ENCODE data around the gene LRRC27. TPM values are rescaled to one million over a fixed set of nuclear protein-coding genes. Genes with fewer than 3 reads are reported as not detected.
"Not testable (repeated sequence)": the region's sequence is repeated elsewhere in the genome, so short reads cannot be mapped to it uniquely, and the experiment has no call there.

Gene LRRC27
- total RNA-seq, 1 donor from 2014 or later, result 3.3 TPM

DNA sequence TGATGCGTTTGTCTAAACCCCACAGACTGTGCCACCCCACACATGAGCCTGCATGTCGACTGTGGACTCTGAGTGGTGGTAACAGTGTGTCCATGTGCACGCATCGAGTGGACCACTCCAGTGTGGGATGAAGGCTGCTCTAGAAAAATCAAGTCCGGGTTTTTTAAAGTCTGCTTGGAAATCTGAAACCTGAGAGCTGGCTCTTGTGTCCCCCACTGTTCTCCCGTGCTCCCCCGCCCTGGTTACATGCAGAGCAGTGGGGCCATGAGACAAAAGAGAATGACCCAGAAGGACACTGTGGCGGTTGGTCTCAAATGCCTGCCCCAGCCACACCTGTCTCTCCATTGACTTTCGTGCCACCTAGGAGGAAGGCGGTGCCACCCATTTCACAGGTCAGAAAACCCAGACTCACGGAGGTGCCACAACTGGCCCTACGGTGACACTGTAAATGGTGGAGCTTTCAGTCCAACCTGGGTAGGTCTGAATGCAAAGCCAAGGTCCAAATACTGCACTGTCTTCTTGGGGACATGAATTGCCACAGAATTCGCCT, 37.7 kb downstream of the LRRC27 start:
- Mint-ChIP-seq H3K4me3 (no peak overlapping the region), H3K4me1 (peaks cover 5% of the 10 kb centered on the region), H3K9me3 (peaks cover 2% of the 10 kb centered on the region), H3K36me3 (ENCODE audit: low read depth) (peaks cover 1% of the 10 kb centered on the region), H3K27me3 (peaks cover 3% of the 10 kb centered on the region), H3K27ac (no peak overlapping the region)
- intact Hi-C loops (cut with micrococcal nuclease), result no loop called here
- DNase-seq, result no peak

DNA sequence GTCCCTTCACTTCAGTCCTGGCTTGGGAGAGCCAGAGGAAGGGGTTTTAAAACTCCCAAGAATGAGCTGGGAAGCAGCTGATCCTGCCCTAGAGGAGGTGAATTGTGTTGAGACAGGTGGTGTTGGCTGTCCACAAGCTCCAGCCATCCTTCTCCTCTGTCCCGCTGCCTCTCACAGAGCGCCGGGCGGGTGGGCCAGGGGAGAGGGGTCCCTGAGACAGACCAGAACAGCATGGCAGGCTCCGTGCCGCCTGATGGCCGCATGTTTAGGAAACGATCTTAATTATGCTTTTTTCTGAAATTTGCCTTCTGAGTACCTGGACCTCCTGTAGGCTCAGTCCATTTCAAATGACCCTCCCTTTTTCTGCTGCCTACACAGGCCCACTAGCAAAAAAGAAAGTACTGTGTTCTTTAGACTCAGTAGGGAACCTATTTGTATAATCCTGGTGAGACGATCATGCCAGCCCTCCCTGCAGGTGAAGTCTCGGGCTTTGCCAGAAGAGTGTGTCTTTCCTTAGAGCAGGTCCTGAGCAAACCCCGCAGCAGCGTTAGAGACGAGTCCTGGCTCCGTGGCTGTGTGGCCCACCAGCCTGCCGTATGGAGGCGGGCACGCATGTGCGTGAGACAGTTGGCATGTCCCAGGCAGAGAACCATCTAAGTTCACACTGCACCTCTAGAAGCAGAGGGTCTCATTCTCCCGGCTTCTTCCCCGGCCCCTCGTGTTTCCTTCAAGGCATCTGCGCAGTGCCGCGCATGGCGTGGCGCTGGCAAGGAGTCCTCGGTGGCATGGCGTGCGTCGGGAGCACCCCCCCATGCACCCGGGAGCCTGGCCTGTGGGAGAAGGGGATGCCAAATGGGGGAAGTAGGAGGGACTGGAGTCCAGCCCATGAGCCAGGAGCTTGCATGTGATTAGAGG, 38.7 kb downstream of the LRRC27 start:
- DNase-seq, result no peak
- no peaks in the 10 kb centered on the region for H3K36me3 Mint-ChIP-seq (ENCODE audit: low read depth)
- intact Hi-C loops (cut with micrococcal nuclease), result no loop called here

GRCh38 chr10:132371641-132372081, 39.7 kb downstream of the LRRC27 start:
- H3K9me3 Mint-ChIP-seq, result no peaks in the 10 kb centered on the region
- no peaks in the 10 kb centered on the region for H3K36me3 Mint-ChIP-seq (ENCODE audit: low read depth)
- peaks cover 2% of the 10 kb centered on the region for H3K27me3 Mint-ChIP-seq
- no peak overlapping the region for H3K4me3 Mint-ChIP-seq
- intact Hi-C loops (cut with micrococcal nuclease), result no loop called here
- H3K4me1 Mint-ChIP-seq, result peaks cover 4% of the 10 kb centered on the region
- peak; percentile 70 for DNase-seq
- no peak overlapping the region for H3K27ac Mint-ChIP-seq

More for the DNA sequence above, 38.7 kb downstream of the LRRC27 start:
- Mint-ChIP-seq H3K9me3 (no peaks in the 10 kb centered on the region), H3K4me3 (no peak overlapping the region), H3K4me1 (peaks cover 4% of the 10 kb centered on the region), H3K27ac (no peak overlapping the region), H3K27me3 (peaks cover 2% of the 10 kb centered on the region)

GRCh38 chr10:132372516-132373095, 40.6 kb downstream of the LRRC27 start:
- peaks cover 2% of the 10 kb centered on the region for H3K27me3 Mint-ChIP-seq
- peaks cover 4% of the 10 kb centered on the region for H3K4me1 Mint-ChIP-seq
- intact Hi-C loops (cut with micrococcal nuclease), result no loop called here
- no peaks in the 10 kb centered on the region for H3K9me3 Mint-ChIP-seq
- no peak overlapping the region for H3K4me3 Mint-ChIP-seq
- H3K36me3 Mint-ChIP-seq (ENCODE audit: low read depth), result no peaks in the 10 kb centered on the region
- no peak overlapping the region for H3K27ac Mint-ChIP-seq
- DNase-seq, result no peak

DNA sequence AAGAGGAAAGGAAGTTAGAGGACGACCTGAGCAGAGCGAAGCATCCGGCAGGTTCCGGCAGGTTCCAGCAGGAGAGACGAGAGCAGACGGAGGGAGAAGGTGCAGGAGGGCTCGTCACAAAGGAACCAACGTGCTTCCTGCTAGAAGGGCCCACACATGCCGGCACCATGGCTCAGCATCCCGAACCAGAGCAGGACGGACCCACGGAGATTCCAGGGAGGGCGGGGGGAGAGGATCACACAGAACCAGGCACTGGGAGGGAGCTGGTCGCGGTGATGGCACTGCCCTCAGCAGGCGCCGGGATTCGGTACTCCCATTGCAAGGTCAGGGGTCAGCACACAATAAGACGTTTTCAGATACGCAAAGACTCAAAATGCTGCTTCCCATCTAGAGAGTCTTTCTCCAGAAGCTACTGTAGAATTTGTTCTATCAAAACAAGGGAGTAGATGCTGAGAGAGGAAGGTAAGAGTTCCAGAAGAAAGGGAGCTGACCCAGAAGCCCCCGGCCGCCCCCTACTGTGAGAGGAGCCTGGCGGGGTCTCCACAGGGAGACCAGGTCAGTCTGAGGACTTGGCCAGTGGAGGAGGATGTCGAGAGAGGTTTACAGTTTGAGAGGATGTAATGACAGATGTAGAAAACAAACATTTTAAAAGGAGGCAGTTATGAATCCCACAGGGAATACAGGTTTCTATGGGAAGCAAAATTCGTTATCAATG, 41.4 kb downstream of the LRRC27 start:
- peaks cover 4% of the 10 kb centered on the region for H3K4me1 Mint-ChIP-seq
- no peak overlapping the region for H3K4me3 Mint-ChIP-seq
- no peak overlapping the region for H3K27ac Mint-ChIP-seq
- H3K9me3 Mint-ChIP-seq, result no peaks in the 10 kb centered on the region
- H3K27me3 Mint-ChIP-seq, result peaks cover 5% of the 10 kb centered on the region
- intact Hi-C loops (cut with micrococcal nuclease), result no loop called here
- no peak for DNase-seq
- no peaks in the 10 kb centered on the region for H3K36me3 Mint-ChIP-seq (ENCODE audit: low read depth)

DNA sequence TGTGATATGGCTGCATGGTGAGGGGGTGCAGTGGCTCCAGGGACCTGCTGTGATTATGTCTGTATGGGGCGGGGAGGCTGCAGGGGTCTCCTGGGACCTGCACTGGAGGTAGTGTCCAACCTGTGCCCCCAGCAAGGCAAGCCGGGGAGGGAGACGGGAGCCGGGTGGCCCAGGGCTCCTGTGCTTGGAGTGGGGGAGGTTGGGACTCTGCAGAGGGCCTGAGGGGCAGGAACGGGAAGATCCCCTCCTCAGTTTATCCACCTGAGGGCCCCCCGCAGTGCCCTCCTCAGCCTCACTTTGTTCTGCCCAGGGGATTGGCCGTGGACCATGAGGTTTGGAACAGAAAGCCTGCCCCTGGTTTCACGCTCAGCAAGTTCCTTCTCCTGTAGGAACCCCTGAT, 42.2 kb downstream of the LRRC27 start:
- no peak for DNase-seq
- Mint-ChIP-seq H3K4me3 (no peak overlapping the region), H3K36me3 (ENCODE audit: low read depth) (no peaks in the 10 kb centered on the region), H3K4me1 (peaks cover 4% of the 10 kb centered on the region), H3K27ac (no peak overlapping the region), H3K9me3 (no peaks in the 10 kb centered on the region), H3K27me3 (peaks cover 5% of the 10 kb centered on the region)
- intact Hi-C loops (cut with micrococcal nuclease), result no loop called here

DNA sequence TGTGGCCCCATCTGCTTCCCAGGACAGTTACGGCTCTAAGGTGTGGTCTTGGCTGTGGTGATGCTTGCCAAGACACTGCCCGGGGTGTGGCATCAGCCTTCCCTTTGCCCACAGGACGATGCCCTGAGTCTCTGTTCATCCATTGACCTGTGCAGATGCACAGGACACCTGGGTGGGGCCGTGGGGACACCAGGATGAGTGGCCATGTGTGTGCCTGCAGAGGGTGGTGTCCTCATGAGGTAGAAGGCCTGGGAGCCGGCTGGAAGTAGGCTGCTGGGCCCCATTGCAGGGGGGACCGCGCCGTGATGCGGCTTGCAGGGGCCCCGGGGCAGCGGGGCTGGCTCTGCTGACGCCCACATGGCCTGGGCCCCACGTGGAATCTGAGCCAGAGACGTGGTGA, 42.6 kb downstream of the LRRC27 start:
- no peak overlapping the region for H3K4me3 Mint-ChIP-seq
- intact Hi-C loops (cut with micrococcal nuclease), result no loop called here
- H3K36me3 Mint-ChIP-seq (ENCODE audit: low read depth), result no peaks in the 10 kb centered on the region

DNA sequence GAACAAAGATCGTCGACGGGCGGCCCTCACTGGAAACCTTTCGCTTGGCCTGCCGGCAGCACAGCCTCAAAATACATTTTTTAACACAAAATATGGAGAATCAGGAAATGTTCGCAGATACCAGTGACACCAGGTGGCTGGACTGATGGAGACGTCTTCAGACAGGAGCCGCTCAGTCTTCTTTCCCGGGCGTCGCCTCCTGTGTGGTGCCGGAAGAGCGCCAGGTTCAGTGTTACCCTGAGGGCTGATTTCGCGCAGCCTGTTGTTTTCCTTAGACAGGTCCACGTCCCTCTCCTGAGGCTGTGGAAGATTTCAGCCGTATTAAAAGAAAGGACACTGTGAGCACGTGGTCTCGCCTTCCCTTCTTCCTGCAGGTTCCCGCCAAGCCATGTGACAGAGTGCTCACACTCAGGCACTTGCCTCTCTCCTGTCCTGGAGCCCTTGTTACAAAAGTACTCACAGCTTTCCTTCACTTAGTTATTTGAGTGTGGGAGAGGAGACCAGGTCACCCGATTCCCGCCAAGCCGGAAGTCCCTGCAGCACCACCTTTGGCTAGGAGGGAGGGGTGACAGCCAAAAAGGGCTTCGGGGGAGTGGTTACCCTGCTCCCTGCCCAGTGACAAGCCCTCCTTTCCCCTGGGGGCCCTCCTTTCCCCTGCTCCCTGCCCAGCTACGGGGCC, 43.3 kb downstream of the LRRC27 start:
- intact Hi-C loops (cut with micrococcal nuclease), result no loop called here
- no peak for DNase-seq
- Mint-ChIP-seq H3K9me3 (no peaks in the 10 kb centered on the region), H3K27me3 (peaks cover 7% of the 10 kb centered on the region), H3K36me3 (ENCODE audit: low read depth) (no peaks in the 10 kb centered on the region), H3K4me3 (no peak overlapping the region), H3K4me1 (peaks cover 4% of the 10 kb centered on the region), H3K27ac (no peak overlapping the region)

More for the DNA sequence above, 42.6 kb downstream of the LRRC27 start:
- Mint-ChIP-seq H3K27me3 (peaks cover 7% of the 10 kb centered on the region), H3K4me1 (peaks cover 4% of the 10 kb centered on the region), H3K27ac (no peak overlapping the region), H3K9me3 (no peaks in the 10 kb centered on the region)
- DNase-seq, result no peak

- Mint-ChIP-seq H3K9me3 (no peaks in the 10 kb centered on the region), H3K4me3 (no peak overlapping the region), H3K27me3 (peaks cover 7% of the 10 kb centered on the region), H3K36me3 (ENCODE audit: low read depth) (no peaks in the 10 kb centered on the region), H3K27ac (no peak overlapping the region), H3K4me1 (peaks cover 4% of the 10 kb centered on the region)
- intact Hi-C loops (cut with micrococcal nuclease), result no loop called here
- DNase-seq, result no peak
These were observed 43.9 kb downstream of the LRRC27 start for GRCh38 chr10:132375795-132376297.

GRCh38 chr10:132376394-132376851, 44.4 kb downstream of the LRRC27 start:
- no peaks in the 10 kb centered on the region for H3K36me3 Mint-ChIP-seq (ENCODE audit: low read depth)
- no peak overlapping the region for H3K27ac Mint-ChIP-seq
- no peaks in the 10 kb centered on the region for H3K9me3 Mint-ChIP-seq
- peaks cover 7% of the 10 kb centered on the region for H3K27me3 Mint-ChIP-seq
- peaks cover 4% of the 10 kb centered on the region for H3K4me1 Mint-ChIP-seq
- intact Hi-C loops (cut with micrococcal nuclease), result no loop called here
- no peak overlapping the region for H3K4me3 Mint-ChIP-seq
- no peak for DNase-seq

DNA sequence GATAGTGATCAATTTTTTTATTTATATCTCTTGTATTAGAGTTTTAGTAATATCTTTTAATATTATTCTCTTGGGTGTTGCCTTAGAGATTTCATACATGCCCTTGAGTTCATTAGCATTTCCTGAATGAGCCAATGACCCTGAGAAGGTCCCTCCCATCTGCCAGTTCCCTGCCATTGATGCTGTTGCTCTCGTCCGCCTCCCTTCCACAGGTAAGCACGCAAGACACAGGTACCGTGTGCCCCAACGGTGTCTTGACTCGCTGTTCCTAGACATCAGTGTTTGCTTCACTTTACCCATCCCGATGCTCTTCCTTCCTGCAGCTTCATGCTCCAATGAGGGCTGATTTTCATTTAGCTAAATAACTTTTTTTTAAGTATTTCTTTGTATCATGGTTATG, 45.3 kb downstream of the LRRC27 start:
- DNase-seq, result no peak
- no peaks in the 10 kb centered on the region for H3K9me3 Mint-ChIP-seq
- H3K4me3 Mint-ChIP-seq, result no peak overlapping the region
- intact Hi-C loops (cut with micrococcal nuclease), result no loop called here
- H3K4me1 Mint-ChIP-seq, result no peaks in the 10 kb centered on the region
- no peaks in the 10 kb centered on the region for H3K36me3 Mint-ChIP-seq (ENCODE audit: low read depth)
- H3K27ac Mint-ChIP-seq, result no peak overlapping the region
- peaks cover 5% of the 10 kb centered on the region for H3K27me3 Mint-ChIP-seq

DNA sequence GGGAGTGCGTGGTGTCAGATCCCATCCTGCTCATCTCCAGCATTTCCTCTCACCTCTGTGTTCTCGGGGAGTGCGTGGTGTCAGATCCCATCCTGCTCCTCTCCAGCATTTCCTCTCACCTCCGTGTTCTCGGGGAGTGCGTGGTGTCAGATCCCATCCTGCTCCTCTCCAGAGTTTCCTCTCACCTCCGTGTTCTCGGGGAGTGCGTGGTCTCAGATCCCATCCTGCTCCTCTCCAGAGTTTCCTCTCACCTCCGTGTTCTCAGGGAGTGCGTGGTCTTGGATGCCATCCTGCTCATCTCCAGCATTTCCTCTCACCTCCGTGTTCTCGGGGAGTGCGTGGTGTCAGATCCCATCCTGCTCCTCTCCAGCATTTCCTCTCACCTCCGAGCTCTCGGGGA, 47.0 kb downstream of the LRRC27 start:
- intact Hi-C loops (cut with micrococcal nuclease); H3K27me3 Mint-ChIP-seq; DNase-seq; H3K27ac Mint-ChIP-seq; H3K4me3 Mint-ChIP-seq; H3K9me3 Mint-ChIP-seq; H3K36me3 Mint-ChIP-seq (ENCODE audit: low read depth); H3K4me1 Mint-ChIP-seq: not testable (repeated sequence)

DNA sequence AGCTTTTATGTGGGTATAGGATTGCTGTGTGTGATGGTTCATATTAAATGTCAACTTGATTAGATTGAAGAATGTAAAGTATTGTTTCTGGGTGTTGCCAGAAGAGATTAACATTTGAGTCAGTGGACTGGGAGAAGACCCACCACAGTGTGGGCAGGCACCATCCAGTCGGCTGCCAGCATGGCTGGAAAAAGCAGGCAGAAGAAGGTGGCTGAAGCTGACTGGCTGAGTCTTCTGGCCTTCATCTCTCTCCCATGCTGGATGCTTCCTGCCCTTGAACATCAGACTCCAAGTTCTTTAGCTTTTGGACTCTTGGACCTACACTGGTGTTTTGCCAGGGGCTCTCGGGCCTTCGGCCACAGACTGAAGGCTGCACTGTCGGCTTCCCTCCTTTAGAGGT, 49.0 kb downstream of the LRRC27 start:
- H3K4me1 Mint-ChIP-seq; intact Hi-C loops (cut with micrococcal nuclease); DNase-seq; H3K4me3 Mint-ChIP-seq; H3K36me3 Mint-ChIP-seq (ENCODE audit: low read depth); H3K27me3 Mint-ChIP-seq; H3K27ac Mint-ChIP-seq; H3K9me3 Mint-ChIP-seq: not testable (repeated sequence)
